Measurements from ENCODE around the gene NLRP3.

NLRP3 gene

DNA sequence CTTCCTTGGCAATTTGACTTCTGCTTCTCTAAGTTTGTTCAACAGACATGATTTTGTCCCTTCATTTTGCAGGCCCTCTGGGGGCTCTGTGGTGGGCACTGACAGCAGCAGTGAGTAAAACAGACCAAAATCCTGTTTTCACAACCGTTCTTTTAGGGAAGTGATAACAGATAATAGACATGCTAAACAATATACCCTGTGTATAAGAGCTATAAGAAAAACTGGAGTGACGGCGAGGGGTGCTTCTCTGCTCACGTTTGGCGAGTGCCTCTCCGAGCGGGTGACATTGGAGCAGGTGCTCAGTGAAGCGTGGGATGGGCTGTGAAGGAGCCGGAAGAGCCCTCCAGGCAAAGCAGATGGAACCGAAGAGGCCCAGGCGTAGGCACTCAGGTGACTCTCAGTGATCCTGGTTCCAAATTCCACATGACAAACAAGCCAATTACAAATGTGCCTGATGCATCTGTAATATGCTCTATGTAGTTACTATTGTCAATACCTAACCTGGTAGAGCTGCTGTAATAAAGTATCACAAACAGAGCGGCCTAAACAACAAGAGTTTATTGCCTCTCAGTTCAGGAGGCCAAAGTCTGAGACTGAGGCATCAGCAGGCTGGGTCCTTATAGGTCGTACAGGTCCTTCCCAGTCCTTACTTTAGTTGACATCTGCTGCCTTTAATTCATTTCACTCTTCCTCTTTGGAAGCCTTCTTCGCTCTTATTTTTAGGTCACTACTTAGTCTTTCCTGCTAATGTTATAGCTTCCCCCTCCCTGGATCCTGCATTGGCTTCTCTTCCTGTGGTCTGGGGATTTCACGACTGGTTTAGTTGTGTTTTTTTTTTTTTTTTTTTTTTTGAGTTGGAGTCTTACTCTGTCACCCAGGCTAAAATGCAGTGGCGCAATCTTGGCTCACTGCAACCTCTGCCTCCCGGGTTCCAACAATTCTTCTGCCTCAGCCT lies 21.9 kb downstream of the NLRP3 start:
- no peak for DNase-seq (ENCODE audit: low spot score)

DNA sequence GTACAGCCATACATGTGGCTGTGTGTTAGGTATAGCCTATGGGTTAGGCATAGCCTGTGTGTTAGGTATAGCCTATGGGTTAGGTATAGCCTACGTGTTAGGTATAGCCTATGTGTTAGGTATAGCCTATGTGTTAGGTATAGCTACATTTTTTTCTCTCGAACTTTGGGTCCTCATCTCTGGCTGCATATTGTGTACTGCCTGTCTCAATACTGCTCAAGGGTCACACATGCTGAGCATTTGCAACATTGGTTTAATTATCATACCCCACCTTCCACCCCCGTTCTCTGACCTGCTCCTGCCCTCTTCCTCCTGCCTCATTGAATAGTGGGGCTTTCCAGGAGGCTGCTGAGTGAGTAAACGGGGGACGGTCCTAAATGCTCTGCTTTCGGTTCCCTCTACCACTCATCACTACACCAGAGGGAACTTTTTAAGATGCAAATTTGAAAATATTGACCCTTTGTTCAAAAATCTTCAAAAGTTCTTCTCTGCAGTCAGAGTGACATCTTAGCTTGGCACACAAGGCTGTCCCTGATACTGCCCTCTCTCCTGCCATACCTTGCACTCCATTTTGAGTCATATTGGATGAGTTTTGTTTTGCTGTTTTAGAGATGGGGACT lies 24.1 kb downstream of the NLRP3 start:
- DNase-seq (ENCODE audit: low spot score) = no peak

DNA sequence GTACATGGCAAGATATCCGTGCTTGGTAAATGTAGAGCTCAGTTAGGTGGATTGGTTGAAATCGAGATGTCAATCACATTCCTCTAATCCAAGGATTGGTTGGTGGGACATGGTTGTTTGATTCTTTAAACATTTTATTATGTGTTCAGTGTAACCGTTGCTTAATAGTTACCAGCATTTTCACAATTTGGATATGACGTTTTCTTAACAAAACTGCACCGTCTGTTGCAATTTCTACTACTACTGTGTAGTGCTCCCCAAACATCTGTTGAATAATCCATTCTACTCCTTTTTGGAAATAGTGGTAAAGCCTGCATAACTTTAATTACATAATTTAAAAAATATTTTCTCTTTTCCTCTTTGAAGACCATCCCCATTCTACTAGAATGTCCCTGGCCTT lies 25.6 kb downstream of the NLRP3 start:
- DNase-seq (ENCODE audit: low spot score) = no peak

DNA sequence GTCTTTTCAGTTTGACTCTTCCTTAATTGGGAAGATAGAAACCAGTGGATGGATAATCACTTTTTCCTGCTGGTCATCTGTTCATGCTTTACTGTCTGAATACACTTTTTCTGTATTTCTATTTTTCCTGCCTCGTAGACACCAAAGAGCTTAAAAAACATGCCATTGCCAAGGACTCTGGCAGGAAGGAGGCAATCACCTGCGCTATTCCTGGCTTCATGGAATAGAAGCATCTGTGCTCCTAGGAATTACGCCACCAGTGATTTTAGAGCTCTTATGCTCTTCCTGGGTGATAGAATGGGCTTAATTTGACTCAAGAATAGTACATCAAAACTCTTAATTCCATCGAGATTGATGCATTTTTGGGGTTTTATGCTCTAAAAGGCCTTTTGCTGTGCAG lies 26.2 kb downstream of the NLRP3 start:
- DNase-seq (ENCODE audit: low spot score) = no peak

DNA sequence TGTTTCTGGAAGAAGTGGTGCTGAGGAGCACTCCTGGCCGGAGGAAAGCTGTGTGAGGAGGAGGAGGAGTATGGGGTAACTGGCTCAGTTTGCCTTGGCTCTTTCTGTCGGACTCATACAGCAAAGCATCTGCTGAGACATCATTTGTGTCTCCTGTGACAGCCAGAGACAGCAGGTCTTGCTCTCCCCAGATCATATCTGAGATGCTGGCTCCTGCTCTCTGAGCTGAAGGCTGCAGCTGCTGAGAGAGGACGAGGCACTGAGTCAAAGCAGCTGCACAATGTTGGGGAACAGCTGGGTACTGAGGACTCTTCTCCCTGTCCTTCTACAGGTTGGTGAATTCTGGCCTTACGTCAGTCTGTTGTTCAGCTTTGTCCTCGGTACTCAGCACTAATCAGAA lies 27.7 kb downstream of the NLRP3 start:
- DNase-seq (ENCODE audit: low spot score) = no peak

DNA sequence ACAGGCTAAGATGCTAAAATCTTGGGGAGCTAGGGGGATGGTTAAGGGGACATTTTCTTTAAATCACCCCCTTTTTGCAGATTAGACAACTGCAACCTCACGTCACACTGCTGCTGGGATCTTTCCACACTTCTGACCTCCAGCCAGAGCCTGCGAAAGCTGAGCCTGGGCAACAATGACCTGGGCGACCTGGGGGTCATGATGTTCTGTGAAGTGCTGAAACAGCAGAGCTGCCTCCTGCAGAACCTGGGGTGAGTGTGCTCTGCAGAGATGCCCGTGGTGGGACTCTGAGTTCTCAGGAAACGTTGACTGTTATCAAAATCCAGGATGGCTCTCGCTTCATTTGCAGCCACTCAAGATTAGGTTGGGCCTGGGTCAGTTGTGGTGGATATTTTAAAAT lies 28.6 kb downstream of the NLRP3 start:
- no peak for DNase-seq (ENCODE audit: low spot score)

DNA sequence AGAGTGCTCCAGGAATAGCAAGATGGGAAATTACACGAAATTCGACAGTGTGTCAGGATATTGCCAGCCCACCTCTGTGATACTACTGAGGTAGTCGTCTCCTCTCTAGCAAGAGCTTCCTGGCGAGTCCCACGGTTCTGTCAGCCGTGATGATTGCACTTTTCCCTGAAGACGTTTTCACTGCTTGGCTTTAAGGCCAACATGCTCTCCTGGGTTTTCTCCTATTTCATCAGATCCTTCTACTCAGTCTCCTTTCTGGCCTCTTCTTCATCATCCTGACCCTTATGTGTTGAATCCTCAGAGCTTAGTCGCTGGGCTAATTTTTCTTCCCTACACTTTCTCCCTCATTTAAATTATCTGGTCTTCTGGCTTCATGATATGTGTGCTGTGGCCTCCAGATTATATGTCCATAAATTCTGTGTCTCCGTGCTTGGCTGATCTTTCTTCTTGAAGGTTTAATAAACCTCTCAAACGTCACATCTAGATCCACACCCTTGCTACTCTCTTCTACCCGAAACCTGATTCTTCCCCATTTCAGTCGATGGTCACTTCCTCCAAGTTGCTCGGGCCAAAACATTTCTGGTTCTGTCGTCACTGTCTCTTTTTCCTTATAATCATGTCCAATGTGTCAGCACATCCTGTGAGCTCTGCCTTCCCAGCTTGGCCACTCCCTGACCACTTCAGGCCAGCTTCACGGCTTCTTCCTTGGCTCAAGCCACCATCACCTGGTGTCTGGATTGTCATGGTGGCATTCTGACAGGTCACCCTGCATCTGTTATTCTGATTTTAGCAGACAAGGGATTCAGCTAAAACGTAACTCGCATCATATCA lies 29.8 kb downstream of the NLRP3 start:
- no peak for DNase-seq (ENCODE audit: low spot score)

DNA sequence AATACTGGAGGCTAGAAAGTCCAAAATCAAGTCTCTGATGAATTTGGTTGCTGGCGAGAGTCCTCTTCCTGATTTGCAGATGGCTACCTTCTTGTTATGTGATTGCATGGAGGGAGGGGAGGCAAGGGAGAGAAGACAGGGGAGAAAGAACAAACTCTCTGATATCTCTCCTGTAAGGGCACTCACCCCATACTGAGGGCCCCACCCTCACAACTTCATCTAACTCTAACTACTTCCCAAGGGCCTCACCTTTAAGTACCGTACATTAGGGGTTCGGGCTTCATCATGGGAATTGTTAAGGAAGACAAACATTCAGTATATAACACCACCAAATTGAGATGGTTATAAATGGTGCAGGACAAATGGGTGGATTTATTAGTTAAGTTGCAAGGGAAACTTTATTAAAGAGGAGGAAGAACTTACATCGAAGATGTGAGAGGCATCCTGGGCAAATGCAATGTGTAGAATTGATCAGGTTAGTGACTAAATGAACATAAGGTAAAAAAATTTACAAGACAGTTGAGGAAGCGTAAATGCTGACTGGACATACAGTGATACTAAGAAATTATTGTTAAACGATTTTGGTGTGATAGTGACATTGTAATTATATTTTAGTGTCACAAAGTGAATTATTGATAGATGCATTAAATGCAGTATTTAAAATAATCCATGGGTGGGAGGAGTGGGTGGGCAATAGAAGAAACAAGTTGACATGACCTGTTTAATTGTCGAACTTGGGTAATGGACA lies 31.4 kb downstream of the NLRP3 start:
- no peak for DNase-seq (ENCODE audit: low spot score)

DNA sequence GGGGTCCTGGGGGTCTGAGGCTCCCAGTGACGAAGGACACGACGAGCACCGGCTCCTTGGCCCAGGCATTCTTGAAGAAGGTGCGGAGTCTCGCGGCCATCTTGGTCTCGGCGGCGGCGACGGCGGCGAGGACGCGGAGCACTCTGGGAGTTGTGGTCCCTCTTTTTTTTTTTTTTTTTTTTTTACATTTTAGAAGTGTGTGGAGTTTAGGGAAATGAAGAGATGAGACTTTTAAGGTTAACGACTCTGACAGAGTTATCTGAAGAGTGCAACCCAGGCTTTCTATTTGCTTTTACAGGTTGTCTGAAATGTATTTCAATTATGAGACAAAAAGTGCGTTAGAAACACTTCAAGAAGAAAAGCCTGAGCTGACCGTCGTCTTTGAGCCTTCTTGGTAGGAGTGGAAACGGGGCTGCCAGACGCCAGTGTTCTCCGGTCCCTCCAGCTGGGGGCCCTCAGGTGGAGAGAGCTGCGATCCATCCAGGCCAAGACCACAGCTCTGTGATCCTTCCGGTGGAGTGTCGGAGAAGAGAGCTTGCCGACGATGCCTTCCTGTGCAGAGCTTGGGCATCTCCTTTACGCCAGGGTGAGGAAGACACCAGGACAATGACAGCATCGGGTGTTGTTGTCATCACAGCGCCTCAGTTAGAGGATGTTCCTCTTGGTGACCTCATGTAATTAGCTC lies 32.3 kb downstream of the NLRP3 start:
- no peak for DNase-seq (ENCODE audit: low spot score)

DNA sequence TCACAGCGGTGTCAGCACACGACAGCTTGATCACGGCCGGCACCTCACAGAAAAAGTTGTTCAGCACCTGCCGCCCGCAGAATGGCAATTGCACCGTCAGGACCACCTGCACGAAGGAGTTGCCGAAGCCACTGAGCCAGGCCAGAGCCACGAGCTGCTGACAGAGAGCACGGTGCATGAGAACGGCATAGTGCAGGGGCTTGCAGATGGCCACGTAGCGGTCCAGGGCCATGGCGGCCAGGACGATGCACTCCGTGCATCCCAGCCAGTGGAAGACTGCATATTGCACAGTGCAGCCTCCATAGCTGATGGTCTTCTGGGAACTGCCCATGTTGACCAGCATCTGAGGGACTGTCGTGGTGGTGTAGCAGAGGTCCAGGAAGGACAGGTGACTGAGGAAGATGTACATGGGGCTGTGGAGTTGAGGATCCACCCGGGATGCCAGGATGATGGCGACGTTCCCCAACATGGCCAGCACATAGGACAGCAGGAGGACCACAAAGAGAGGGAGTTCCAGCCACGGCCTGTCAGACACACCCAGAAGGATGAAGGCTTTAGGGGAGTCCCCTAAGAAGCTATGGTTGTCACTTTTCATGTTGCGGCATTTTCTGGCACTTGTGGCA lies 35.5 kb downstream of the NLRP3 start:
- DNase-seq (ENCODE audit: low spot score) = no peak

DNA sequence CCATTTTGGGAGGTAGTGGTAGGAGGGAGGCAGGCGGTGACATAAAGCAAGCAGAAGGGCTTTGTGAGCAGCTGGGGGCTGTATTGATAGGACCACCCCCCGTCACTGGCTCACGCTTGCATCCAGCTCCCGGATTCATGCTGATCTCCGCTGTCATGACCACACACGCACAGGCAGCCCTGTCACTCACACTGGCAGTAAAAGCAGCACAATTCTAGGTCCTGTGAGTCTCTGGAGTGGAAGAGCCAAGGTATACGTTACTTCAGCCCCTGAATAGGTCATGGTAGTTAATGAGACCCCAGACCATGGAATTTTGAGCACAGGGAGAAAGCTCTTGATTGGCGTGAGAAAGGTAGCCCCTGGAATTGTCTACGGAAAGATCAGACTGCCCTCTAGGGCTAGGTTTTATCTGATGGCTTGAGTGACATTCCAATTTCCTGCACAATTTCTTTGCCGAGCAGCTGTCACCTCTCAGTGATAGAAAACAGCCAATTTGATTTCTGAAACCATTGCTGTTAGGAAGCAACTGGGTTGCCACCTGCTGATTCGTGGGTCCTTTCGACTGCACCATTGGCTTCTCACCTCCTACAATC lies 36.6 kb downstream of the NLRP3 start:
- DNase-seq (ENCODE audit: low spot score) = no peak

DNA sequence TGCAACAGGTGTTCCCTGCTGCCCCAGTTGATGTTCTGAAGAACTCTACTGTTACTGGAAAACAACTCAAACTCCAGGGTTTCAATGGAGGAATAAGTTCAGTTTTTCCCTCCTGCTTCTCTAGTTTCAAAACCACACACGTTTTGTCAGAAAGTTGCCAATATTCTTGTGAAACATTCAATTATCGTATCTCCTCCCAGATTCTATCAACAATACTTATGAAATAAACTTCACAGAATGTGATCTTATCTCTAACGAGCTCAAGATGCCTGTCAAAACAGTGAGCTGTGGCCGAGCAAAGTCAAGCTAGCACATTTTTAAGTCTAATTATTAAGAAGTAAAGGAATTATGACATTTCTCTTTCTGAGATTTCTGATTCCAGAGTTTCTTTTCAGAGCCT lies 37.3 kb downstream of the NLRP3 start:
- DNase-seq (ENCODE audit: low spot score) = no peak

DNA sequence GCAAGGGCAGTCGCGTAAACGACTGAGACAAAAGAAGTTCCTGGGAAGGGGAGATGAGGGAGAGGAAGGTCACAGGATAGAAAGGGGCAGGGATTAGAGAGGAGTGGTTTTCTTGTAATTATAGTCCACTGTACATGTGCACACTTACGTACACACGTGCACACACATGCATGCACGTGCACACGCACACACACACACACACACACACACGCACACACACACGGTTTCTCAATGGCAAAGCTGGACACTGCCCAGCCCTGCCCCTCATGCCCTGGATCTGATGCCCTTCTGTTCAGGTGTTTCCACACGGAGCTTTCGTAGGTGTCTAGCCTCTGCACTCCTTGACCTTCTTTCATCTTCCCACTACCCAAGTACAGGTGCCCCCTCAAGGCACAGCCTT lies 38.0 kb downstream of the NLRP3 start:
- no peak for DNase-seq (ENCODE audit: low spot score)

DNA sequence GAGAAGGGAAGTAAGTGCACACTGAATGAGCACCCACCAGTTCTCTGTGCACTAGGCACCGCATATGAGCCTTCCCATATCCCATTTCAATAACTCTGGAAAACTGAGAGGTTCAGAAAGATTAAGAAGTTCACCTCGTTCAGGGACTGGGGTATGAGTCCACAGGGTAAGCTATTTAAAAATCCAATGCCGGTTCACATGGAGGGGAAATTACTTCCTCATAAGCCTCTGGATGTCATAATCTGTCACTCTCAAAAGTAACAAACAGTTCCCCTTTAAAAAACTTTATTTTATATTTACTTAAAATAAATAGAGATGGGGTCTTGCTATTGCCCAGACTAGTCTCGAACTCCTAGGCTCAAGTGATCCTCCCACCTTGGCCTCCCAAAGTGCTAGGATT lies 40.0 kb downstream of the NLRP3 start:
- no peak for DNase-seq (ENCODE audit: low spot score)

DNA sequence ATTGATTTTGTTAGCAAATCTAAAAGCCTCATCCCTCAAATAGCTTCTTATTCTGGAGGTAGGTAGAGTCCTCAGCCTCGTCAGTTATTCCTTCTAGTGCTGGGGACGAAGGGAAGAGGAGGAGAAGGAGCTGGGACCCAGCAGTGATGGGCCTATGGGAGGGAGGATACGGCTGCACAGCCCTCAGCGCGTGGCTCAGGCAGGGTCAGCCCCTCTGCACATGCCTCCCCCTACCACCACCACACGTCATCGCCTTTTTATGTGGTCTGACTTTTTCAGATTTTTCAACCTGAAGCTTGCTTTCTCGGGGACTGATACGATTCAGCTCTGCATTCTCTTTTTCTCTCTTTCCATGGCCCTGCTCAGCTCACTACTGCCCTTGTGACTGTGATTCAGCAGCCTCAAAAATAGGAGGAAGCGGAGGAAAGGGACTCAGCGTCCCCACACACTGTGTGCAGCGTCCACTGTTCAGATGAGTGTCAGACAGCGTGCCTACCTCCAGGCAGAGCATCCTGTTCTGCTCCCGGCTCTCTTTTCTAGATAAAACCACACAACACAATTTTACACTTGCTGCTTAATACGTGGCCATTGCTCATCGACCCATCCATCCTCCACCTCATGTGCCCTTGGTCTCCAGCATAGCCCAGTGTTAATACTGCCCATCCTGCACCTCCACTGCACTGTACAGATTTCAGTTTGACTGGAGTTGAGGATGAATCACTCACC lies 41.1 kb downstream of the NLRP3 start:
- DNase-seq (ENCODE audit: low spot score) = no peak

DNA sequence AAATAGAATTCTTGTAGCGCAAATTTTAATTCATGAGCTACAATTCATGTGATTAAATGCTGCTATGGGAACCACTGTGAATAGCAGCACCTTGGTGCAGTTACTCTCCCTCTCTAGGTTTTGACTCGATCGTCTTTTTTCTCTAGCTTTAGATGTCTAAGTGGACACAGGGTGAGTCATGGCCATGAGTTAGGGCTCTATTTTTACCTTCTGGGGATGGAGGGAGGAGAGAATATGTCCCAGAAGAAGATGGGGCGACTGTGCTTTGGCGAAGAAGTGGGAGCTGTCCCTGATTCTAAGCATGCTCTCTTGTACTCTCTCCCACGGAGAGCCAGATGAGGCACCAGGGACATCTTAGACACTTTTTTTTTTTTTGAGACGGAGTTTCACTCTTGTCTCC lies 43.5 kb downstream of the NLRP3 start:
- DNase-seq (ENCODE audit: low spot score) = no peak

DNA sequence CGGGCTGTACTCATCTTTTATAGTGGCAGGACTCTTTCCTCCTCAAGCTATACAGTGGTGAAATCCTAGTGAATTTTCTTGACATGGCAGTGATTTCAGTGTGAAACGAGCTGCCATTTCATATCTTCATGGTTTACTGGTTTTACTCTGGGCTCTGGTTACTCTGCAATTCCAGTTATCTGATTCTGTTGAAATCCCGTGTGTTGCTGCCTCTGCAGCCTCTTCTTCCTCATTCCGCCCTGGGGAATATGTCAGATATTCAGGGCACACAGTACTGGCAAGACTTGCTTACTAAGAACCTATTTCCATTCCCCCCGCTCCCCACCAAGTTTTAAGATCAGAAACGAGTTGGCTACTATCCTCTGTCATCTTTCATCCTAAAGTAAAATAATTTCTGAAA lies 49.8 kb downstream of the NLRP3 start:
- no peak for DNase-seq (ENCODE audit: low spot score)

DNA sequence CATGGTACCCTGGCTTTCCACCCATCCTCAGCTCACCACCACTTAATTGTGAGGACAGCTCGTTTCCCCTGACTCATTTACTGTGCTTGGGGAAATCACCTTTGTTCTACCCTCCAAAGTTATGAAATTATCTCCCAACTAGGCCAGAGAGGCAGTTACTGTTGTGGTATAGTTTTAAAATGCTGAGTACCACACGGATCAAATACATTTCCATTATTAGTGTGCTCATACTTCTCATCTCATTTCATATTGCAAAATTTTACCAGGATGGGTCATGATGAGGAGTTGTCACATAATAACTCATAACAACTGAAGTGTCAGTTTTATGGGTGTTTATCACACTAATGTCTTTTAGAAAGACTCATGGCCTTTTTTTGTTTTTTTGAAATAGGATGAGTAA lies 51.2 kb downstream of the NLRP3 start:
- DNase-seq (ENCODE audit: low spot score) = no peak

DNA sequence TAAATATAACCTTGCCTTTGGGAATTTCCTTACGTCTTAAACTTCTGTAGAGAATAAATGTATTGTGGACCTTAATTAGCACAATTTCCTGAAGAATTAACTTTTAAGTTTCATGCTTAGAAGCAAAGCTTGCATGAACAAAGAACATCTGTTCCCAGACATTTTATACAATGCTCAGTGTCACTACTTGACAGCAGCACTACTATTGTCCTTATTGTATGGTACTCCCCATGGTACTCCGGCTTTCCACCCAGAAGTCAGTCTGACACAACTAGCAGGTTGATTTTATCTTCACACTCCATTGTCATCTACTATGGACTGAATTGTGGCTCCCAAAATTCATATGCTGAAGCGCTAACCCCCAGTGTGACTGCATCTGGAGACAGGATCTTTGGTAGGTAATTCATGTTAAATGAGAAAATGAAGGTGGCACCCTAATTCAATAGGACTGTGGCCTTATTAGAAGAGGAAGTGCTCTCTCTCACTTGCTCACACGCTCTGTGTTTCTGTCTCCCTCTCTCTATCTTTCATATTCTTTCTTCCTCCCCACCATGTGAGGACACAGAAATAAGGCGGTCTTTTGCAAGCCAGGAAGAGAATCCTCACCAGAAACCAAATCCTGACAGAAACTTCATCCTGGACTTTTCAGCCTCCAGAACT lies 52.6 kb downstream of the NLRP3 start:
- no peak for DNase-seq (ENCODE audit: low spot score)
